GM12878 (cell line): ENCODE results near the gene CALD1. TPM values are rescaled to one million over a fixed set of nuclear protein-coding genes. Genes with fewer than 3 reads are reported as not detected.

Experiments used
- ATAC-seq: fragments of 200-7000 bp; cut with Tn5 transposase; 3 replicates; pipeline ENCODE4 v1.9.1; 2020; ENCODE audit warnings: mild to moderate bottlenecking, moderate library complexity
- BruUV-seq: library from RNA; stranded (reverse); fragments of 400-500 nt; replicated peaks from 2 replicates; lab custom pipeline; 2021; lab: Mats Ljungman, UMichigan
- CTCF ChIA-PET: fragments of 300-600 bp; sonication (Branson Sonifier 250); formaldehyde crosslinking; extraction: SDS; loops from one replicate; lab custom pipeline; 2021; ENCODE audit warnings: inconsistent platforms; lab: Yijun Ruan, JAX
- POLR2A ChIA-PET: fragments of 350-600 bp; formaldehyde crosslinking; extraction: SDS; loops from one replicate; lab custom pipeline; 2021; ENCODE audit warnings: inconsistent platforms; lab: Charles Lee
- RAD21 ChIA-PET: fragments of 300-600 bp; sonication (Branson Sonifier 250); formaldehyde crosslinking; loops from one replicate; lab custom pipeline; 2023; ENCODE audit warnings: antibody characterized with exemption; ENCODE audit not compliant: unreplicated experiment; lab: Charles Lee
- SMC1A ChIA-PET: fragments of 300-600 bp; sonication (Branson Sonifier 250); formaldehyde crosslinking; loops from one replicate; lab custom pipeline; 2023; ENCODE audit not compliant: unreplicated experiment, uncharacterized antibody; lab: Charles Lee
- DNase-seq: peaks from one replicate; pipeline ENCODE4 v3.0.0-alpha.2; 2011; ENCODE audit warnings: low read depth, low spot score
- FAIRE-seq: peaks from 3 replicates; lab custom pipeline; 2011; peaks lifted over from hg19 to GRCh38; lab: Jason Lieb, UNC
- H2AFZ ChIP-seq: 2 replicates; pipeline ENCODE4 v1.6.0; 2011; ENCODE audit warnings: low read depth, low read length, control low read depth; ENCODE audit not compliant: control insufficient read depth
- H3K27ac ChIP-seq: 2 replicates; pipeline ENCODE4 v1.5.1; 2011; ENCODE audit warnings: control low read depth; ENCODE audit not compliant: control insufficient read depth, insufficient read depth
- H3K27me3 ChIP-seq, 2 experiments: replicated peaks in 1 of 2; 2 replicates each; pipeline versions ENCODE4 v1.6.0 to v1.6.1; 2011; ENCODE audit warnings: low read length in 1 of 2; ENCODE audit not compliant: control insufficient read depth in 2 of 2, insufficient read depth in 2 of 2
- H3K36me3 ChIP-seq, 2 experiments: 2 replicates each; pipeline ENCODE4 v1.5.1; 2011; ENCODE audit warnings: low read length in 1 of 2; ENCODE audit not compliant: control insufficient read depth in 2 of 2, insufficient read depth in 2 of 2
- H3K4me1 ChIP-seq: 2 replicates; pipeline ENCODE4 v1.6.1; 2011; ENCODE audit warnings: mild to moderate bottlenecking, low read length, moderate library complexity, mixed read lengths; ENCODE audit not compliant: control insufficient read depth, insufficient read depth
- H3K4me2 ChIP-seq: 2 replicates; pipeline ENCODE4 v1.6.0; 2011; ENCODE audit warnings: control low read depth; ENCODE audit not compliant: control insufficient read depth, insufficient read depth
- H3K4me3 ChIP-seq: fragments of 200-600 bp; sonication (generic); 2 replicates; pipeline ENCODE4 v1.5.1; 2016
- H3K79me2 ChIP-seq: 2 replicates; pipeline ENCODE4 v1.6.0; 2011; ENCODE audit warnings: low read length; ENCODE audit not compliant: control insufficient read depth, insufficient read depth
- H3K9ac ChIP-seq: 2 replicates; pipeline ENCODE4 v1.8.0; 2011; ENCODE audit warnings: low read length, control low read depth, mixed read lengths; ENCODE audit not compliant: control insufficient read depth, insufficient read depth
- H3K9me3 ChIP-seq: replicated peaks from 3 replicates; pipeline ENCODE4 v1.5.1; 2011; ENCODE audit warnings: mild to moderate bottlenecking, low read length; ENCODE audit not compliant: control insufficient read depth, insufficient read depth
- H4K20me1 ChIP-seq: 2 replicates; pipeline ENCODE4 v1.6.0; 2011; ENCODE audit not compliant: control insufficient read depth, insufficient read depth
- BCL11A ChIP-seq: IDR thresholded peaks from 2 replicates; pipeline ENCODE4 v1.6.1; 2011; ENCODE audit warnings: low read depth, low read length
- CREB1 ChIP-seq: IDR thresholded peaks from 2 replicates; pipeline ENCODE4 v1.6.1; 2012; ENCODE audit warnings: low read depth, mild to moderate bottlenecking, inconsistent platforms
- IKZF2 ChIP-seq, 2 experiments: fragments of 450-650 bp; IDR thresholded peaks; 2 replicates each; pipeline ENCODE4 v1.6.1; 2017; ENCODE audit warnings: mild to moderate bottlenecking in 2 of 2, moderate library complexity in 2 of 2
- JUNB ChIP-seq: IDR thresholded peaks from 2 replicates; pipeline ENCODE4 v1.6.1; 2016; ENCODE audit warnings: antibody characterized with exemption, mild to moderate bottlenecking
- MEF2A ChIP-seq: IDR thresholded peaks from 2 replicates; pipeline ENCODE4 v1.6.1; 2011; ENCODE audit warnings: low read depth, mild to moderate bottlenecking, low read length, moderate library complexity; ENCODE audit not compliant: insufficient read depth
- POLR2A ChIP-seq: IDR thresholded peaks from 2 replicates; pipeline ENCODE4 v1.6.1; 2011; ENCODE audit warnings: low read depth, mild to moderate bottlenecking, low read length
- SMARCA5 ChIP-seq: fragments of 450-650 bp; IDR thresholded peaks from 2 replicates; pipeline ENCODE4 v1.6.1; 2017; ENCODE audit warnings: mild to moderate bottlenecking
- ZNF622 ChIP-seq: fragments of 450-650 bp; IDR thresholded peaks from 2 replicates; pipeline ENCODE4 v1.6.1; 2017; ENCODE audit warnings: mild to moderate bottlenecking, inconsistent platforms
- WGBS: methylation state at CpG from one replicate; pipeline ENCODE4 v1.1.6; 2016; ENCODE audit warnings: low lambda C conversion rate; ENCODE audit not compliant: insufficient replicate concordance, insufficient coverage; ENCODE audit errors: missing lambda C conversion rate; 5-methylcytosine and 5-hydroxymethylcytosine counted together
- in situ Hi-C: fragments of 300-500 bp; cut with MboI; formaldehyde crosslinking; loops from 9 replicates; pipeline ENCODE4 v1.14.3; 2018; ENCODE audit warnings: mixed read lengths
- intact Hi-C: fragments of 100-400 bp; cut with micrococcal nuclease; formaldehyde crosslinking; loops from one replicate; pipeline ENCODE4 v1.14.2; 2022; ENCODE audit not compliant: unreplicated experiment
- polyA plus RNA-seq, 11 experiments: library from polyadenylated mRNA; depleted of rRNA in 4 of 11; unstranded in 6 of 11; stranded (reverse) in 5 of 11; fragments of >200 nt; fragmentation: Nextera tagmentation in 4 of 11; fragmentation: Illumina TruSeq in 1 of 11; extraction: Ambion mirVana in 4 of 11; extraction: Trizol in 1 of 11; gene quantifications; 1 replicate in 1 of 11; 2 replicates in 10 of 11; pipeline versions ENCODE4 v1.2.1 to v1.2.3, GENCODE V29; 2011 to 2016; ENCODE audit warnings: inconsistent platforms in 2 of 11, missing spikeins in 2 of 11, low read depth in 1 of 11
- total RNA-seq, 4 experiments: library from RNA; depleted of rRNA in 3 of 4; stranded (reverse); fragments of >200 nt in 3 of 4; fragmentation: Illumina TruSeq in 1 of 4; extraction: Trizol in 1 of 4; gene quantifications; 2 replicates each; pipeline versions ENCODE4 v1.2.1 to v1.2.3, GENCODE V29; 2013 to 2021
- TF ChIP-seq, protein P1 (sequence below): IDR thresholded peaks from 2 replicates; pipeline ENCODE4 v1.6.1; 2012; ENCODE audit warnings: low read depth, low read length, improper control_type of control experiment
- TF ChIP-seq, protein P2 (sequence below): IDR thresholded peaks from 2 replicates; pipeline ENCODE4 v1.6.1; 2011; ENCODE audit warnings: borderline replicate concordance, low read depth, mild to moderate bottlenecking, moderate library complexity, mixed read lengths, low read length; ENCODE audit not compliant: insufficient read depth; ENCODE audit errors: extremely low read length
- TF ChIP-seq, protein P3 (sequence below): fragments of 450-650 bp; IDR thresholded peaks from 2 replicates; pipeline ENCODE4 v1.6.1; 2016; ENCODE audit warnings: mild to moderate bottlenecking, moderate library complexity, borderline replicate concordance

Gene CALD1
- total and polyA plus RNA-seq, 10 of the 15 experiments (the other 5 are each of a cell fraction or from before 2014, with no cell fraction given) = 0.03 to 1.3 (median 0.22) TPM

DNA sequence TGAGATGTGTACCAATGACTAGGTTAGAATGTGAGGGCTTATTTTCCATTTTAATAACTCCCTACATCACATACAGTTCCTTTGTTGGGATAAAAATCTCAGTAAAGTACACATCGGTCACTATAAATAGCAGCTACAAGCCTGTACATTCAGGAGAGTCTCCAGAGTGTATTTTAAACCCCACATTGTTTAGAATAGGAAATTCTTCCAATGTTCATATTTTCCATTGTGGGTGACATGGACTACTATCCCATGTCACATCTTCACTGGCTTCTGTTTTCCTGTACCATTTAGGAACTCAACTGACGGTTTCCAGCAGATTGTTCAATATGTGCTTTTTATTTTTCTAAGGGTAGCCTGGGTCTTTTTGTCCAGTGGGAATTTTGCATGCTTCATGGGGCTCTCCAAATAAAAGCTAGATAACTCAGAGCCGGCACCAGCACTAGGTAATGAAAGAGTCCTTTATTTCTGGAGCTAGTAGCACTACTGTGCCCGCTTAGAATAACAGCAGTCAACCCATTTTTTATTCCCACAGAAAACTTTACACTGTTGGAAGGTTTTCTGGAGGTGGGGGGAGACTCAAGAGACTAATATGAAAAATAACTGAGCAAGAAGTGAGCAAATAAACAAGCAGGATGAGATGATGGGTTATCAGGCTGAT, 100.5 kb downstream of the CALD1 start (continued):
- no peak for TF ChIP-seq MEF2A
- TF ChIP-seq, all 136 proteins: peak for 0

DNA sequence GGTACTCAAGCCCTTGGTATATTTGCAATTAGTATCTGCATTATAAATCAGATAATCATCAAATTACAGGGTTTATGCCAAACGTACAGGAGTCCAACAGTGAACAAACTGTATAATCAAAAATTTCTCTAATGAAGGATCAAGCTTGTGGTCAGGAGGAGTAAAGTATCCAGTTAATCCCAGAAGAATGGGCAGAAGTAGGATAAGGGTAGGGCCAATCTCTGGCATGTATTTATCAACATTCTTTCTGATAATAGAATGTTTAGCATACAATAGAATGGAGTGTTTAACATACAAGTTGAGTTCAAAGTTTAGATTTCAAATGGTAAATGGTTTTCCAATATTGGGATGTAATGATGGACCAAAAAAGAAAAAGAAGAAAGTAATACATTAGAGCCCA, 103.0 kb downstream of the CALD1 start:
- FAIRE-seq (no peak), ATAC-seq (no peak), DNase-seq (no peak)
- no peaks in the 10 kb centered on the region for H3K36me3 ChIP-seq
- intact Hi-C loops (loop anchor here (5.0 kb wide), 1 partner anchor 60 kb away; no protein-coding TSS in a partner anchor), in situ Hi-C loops (no loop called here)
- ChIA-PET RAD21 (no interaction called here), POLR2A (no interaction called here), SMC1A (no interaction called here)
- no peaks in the 10 kb centered on the region for H3K4me1 ChIP-seq
- H2AFZ ChIP-seq = no peak overlapping the region
- no peaks in the 10 kb centered on the region for H4K20me1 ChIP-seq
- H3K79me2 ChIP-seq = no peaks in the 10 kb centered on the region
- no peak overlapping the region for H3K4me2 ChIP-seq
- H3K9ac ChIP-seq = no peak overlapping the region
- no peak overlapping the region for H3K4me3 ChIP-seq
- peaks cover 0 to 3% of the 10 kb centered on the region in 2 experiments; a peak in 1 of 4 replicates for H3K27me3 ChIP-seq
- H3K9me3 ChIP-seq = no peaks in the 10 kb centered on the region
- 0% methylated on average over 1 of the region's 1 CpG for WGBS
- no peak for TF ChIP-seq POLR2A
- TF ChIP-seq, protein P1, sequence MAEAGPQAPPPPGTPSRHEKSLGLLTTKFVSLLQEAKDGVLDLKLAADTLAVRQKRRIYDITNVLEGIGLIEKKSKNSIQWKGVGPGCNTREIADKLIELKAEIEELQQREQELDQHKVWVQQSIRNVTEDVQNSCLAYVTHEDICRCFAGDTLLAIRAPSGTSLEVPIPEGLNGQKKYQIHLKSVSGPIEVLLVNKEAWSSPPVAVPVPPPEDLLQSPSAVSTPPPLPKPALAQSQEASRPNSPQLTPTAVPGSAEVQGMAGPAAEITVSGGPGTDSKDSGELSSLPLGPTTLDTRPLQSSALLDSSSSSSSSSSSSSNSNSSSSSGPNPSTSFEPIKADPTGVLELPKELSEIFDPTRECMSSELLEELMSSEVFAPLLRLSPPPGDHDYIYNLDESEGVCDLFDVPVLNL = no peak
- TF ChIP-seq CREB1 = no peak
- no peak for TF ChIP-seq SMARCA5
- TF ChIP-seq, protein P2, sequence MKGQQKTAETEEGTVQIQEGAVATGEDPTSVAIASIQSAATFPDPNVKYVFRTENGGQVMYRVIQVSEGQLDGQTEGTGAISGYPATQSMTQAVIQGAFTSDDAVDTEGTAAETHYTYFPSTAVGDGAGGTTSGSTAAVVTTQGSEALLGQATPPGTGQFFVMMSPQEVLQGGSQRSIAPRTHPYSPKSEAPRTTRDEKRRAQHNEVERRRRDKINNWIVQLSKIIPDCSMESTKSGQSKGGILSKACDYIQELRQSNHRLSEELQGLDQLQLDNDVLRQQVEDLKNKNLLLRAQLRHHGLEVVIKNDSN = no peak
- no peak for TF ChIP-seq BCL11A
- no peak for TF ChIP-seq IKZF2 (IDR thresholded peaks at IDR 0.05)
- TF ChIP-seq, protein P3, sequence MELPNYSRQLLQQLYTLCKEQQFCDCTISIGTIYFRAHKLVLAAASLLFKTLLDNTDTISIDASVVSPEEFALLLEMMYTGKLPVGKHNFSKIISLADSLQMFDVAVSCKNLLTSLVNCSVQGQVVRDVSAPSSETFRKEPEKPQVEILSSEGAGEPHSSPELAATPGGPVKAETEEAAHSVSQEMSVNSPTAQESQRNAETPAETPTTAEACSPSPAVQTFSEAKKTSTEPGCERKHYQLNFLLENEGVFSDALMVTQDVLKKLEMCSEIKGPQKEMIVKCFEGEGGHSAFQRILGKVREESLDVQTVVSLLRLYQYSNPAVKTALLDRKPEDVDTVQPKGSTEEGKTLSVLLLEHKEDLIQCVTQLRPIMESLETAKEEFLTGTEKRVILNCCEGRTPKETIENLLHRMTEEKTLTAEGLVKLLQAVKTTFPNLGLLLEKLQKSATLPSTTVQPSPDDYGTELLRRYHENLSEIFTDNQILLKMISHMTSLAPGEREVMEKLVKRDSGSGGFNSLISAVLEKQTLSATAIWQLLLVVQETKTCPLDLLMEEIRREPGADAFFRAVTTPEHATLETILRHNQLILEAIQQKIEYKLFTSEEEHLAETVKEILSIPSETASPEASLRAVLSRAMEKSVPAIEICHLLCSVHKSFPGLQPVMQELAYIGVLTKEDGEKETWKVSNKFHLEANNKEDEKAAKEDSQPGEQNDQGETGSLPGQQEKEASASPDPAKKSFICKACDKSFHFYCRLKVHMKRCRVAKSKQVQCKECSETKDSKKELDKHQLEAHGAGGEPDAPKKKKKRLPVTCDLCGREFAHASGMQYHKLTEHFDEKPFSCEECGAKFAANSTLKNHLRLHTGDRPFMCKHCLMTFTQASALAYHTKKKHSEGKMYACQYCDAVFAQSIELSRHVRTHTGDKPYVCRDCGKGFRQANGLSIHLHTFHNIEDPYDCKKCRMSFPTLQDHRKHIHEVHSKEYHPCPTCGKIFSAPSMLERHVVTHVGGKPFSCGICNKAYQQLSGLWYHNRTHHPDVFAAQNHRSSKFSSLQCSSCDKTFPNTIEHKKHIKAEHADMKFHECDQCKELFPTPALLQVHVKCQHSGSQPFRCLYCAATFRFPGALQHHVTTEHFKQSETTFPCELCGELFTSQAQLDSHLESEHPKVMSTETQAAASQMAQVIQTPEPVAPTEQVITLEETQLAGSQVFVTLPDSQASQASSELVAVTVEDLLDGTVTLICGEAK = no peak
- TF ChIP-seq JUNB = no peak
- TF ChIP-seq ZNF622 = no peak
- TF ChIP-seq, all 136 proteins: peak for 0
- no TSS peak for BruUV-seq
- CTCF ChIA-PET = no interaction called here
- no peak overlapping the region for H3K27ac ChIP-seq
